K562 (cell line): ENCODE results near the gene CNNM4. TPM values are rescaled to one million over a fixed set of nuclear protein-coding genes. Genes with fewer than 3 reads are reported as not detected.
A peak's percentile ranks its signal among the peaks of the same experiment; 100 is the strongest.

Experiments
- ATAC-seq: fragments of 200-7000 bp; cut with Tn5 transposase; 3 replicates; pipeline ENCODE4 v1.9.1; 2020; ENCODE audit warnings: moderate library complexity
- BruUV-seq: library from RNA; stranded (reverse); fragments of 400-500 nt; replicated peaks from 2 replicates; lab custom pipeline; 2021; lab: Mats Ljungman, UMichigan
- CTCF ChIA-PET: fragments of 300-600 bp; formaldehyde crosslinking; extraction: SDS; loops from one replicate; lab custom pipeline; 2021; ENCODE audit warnings: low intra/inter-chr PET ratio; lab: Yijun Ruan, JAX
- POLR2A ChIA-PET: fragments of 300-600, 350-650 bp; sonication (Branson Sonifier 250); formaldehyde crosslinking; extraction: SDS; loops from one replicate; lab custom pipeline; 2021; ENCODE audit warnings: antibody characterized with exemption, inconsistent platforms; lab: Yijun Ruan, JAX
- DNase-seq, 4 experiments: peaks; one replicate each; pipeline versions ENCODE4 v3.0.0 to v3.0.0-alpha.2; 2011 to 2018; ENCODE audit warnings: low spot score in 3 of 4, mixed read lengths in 3 of 4; ENCODE audit errors: extremely low read depth in 1 of 4
- FAIRE-seq: peaks from 2 replicates; lab custom pipeline; 2011; peaks lifted over from hg19 to GRCh38; lab: Jason Lieb, UNC
- H2AFZ ChIP-seq: 2 replicates; pipeline ENCODE4 v1.6.0; 2011; ENCODE audit warnings: low read depth, low read length, control low read depth, inconsistent platforms
- H3K27ac ChIP-seq: fragments of 200-600 bp; 3 replicates; pipeline ENCODE4 v1.8.0; 2011; ENCODE audit warnings: low read depth, mild to moderate bottlenecking, control low read depth, inconsistent platforms, low read length, moderate library complexity, mixed read lengths; ENCODE audit errors: extremely low read depth
- H3K27me3 ChIP-seq, 2 experiments: fragments of 300-600 bp in 1 of 2; 2 replicates in 1 of 2; 3 replicates in 1 of 2; pipeline versions ENCODE4 v1.6.0 to v1.8.0; 2011; ENCODE audit warnings: inconsistent platforms in 2 of 2, low read length in 2 of 2, mild to moderate bottlenecking in 1 of 2, mixed read lengths in 1 of 2, moderate library complexity in 1 of 2; ENCODE audit not compliant: control insufficient read depth in 2 of 2, insufficient read depth in 2 of 2
- H3K36me3 ChIP-seq: fragments of 300-600 bp; 3 replicates; pipeline ENCODE4 v1.8.0; 2011; ENCODE audit warnings: mild to moderate bottlenecking, low read length, inconsistent platforms; ENCODE audit not compliant: control insufficient read depth, insufficient read depth
- H3K4me1 ChIP-seq, 2 experiments: fragments of 200-600 bp in 1 of 2; replicated peaks in 1 of 2; 2 replicates in 1 of 2; 3 replicates in 1 of 2; pipeline versions ENCODE4 v1.5.1 to v1.8.0; 2011; ENCODE audit warnings: inconsistent platforms in 2 of 2, low read length in 2 of 2, mild to moderate bottlenecking in 1 of 2, mixed read lengths in 1 of 2, moderate library complexity in 1 of 2; ENCODE audit not compliant: control insufficient read depth in 2 of 2, insufficient read depth in 2 of 2
- H3K4me2 ChIP-seq: 2 replicates; pipeline ENCODE4 v1.6.1; 2011; ENCODE audit warnings: low read length, control low read depth, inconsistent platforms, mixed read lengths; ENCODE audit not compliant: insufficient read depth
- H3K4me3 ChIP-seq: fragments of 200-600 bp; sonication (generic), shearing (Covaris generic); 2 replicates; pipeline ENCODE4 v1.5.1; 2016; ENCODE audit warnings: control low read depth, inconsistent platforms
- H3K79me2 ChIP-seq: fragments of 200-600 bp; 3 replicates; pipeline ENCODE4 v1.8.0; 2011; ENCODE audit warnings: low read length, inconsistent platforms; ENCODE audit not compliant: control insufficient read depth, insufficient read depth
- H3K9ac ChIP-seq, 2 experiments: 2 replicates each; pipeline versions ENCODE4 v1.6.0 to v1.6.1; 2011; ENCODE audit warnings: low read depth in 2 of 2, low read length in 2 of 2, control low read depth in 1 of 2, inconsistent platforms in 1 of 2, mild to moderate bottlenecking in 1 of 2, mixed read lengths in 1 of 2; ENCODE audit not compliant: insufficient read depth in 1 of 2
- H3K9me1 ChIP-seq: one replicate; pipeline ENCODE4 v1.6.0; 2011; ENCODE audit warnings: inconsistent platforms, mild to moderate bottlenecking, low read length, moderate library complexity; ENCODE audit not compliant: control insufficient read depth, insufficient read depth
- H3K9me3 ChIP-seq: replicated peaks from 2 replicates; pipeline ENCODE4 v1.5.1; 2011; ENCODE audit warnings: low read depth, low read length, inconsistent platforms; ENCODE audit not compliant: control insufficient read depth, insufficient read depth
- H4K20me1 ChIP-seq: replicated peaks from 2 replicates; pipeline ENCODE4 v1.6.1; 2011; ENCODE audit warnings: low read length, inconsistent platforms, mixed read lengths; ENCODE audit not compliant: control insufficient read depth, insufficient read depth
- BRD9 ChIP-seq: fragments of 450-650 bp; IDR thresholded peaks from 2 replicates; pipeline ENCODE4 v1.6.1; 2018; ENCODE audit warnings: low read depth; ENCODE audit not compliant: partially characterized antibody
- CBFB ChIP-seq: sonication (generic); formaldehyde crosslinking; IDR thresholded peaks from 2 replicates; pipeline ENCODE4 v1.4.0; 2020; ENCODE audit warnings: mild to moderate bottlenecking, missing genetic modification reagents
- EGR1 ChIP-seq: fragments of 450-650 bp; conservative IDR thresholded peaks from 2 replicates; pipeline ENCODE4 v1.6.1; 2017; ENCODE audit warnings: mild to moderate bottlenecking
- FOXJ2 ChIP-seq: fragments of 200-800 bp; sonication (Bioruptor generic); IDR thresholded peaks from 2 replicates; pipeline ENCODE4 v1.6.1; 2016; ENCODE audit warnings: missing genetic modification characterization, missing compliant biosample characterization
- LARP7 ChIP-seq: fragments of 450-650 bp; IDR thresholded peaks from 2 replicates; pipeline ENCODE4 v1.6.1; 2016
- MYNN ChIP-seq, 2 experiments: sonication (generic); formaldehyde crosslinking in 1 of 2; IDR thresholded peaks; 2 replicates each; pipeline versions ENCODE4 v1.5.0 to v1.6.1; 2016 to 2020; ENCODE audit warnings: antibody characterized with exemption in 1 of 2, missing genetic modification reagents in 1 of 2
- PCBP1 ChIP-seq: fragments of 200-400 bp; formaldehyde crosslinking; IDR thresholded peaks from 2 replicates; pipeline ENCODE4 v1.6.1; 2018; ENCODE audit warnings: mild to moderate bottlenecking, low read depth, low read length; ENCODE audit not compliant: poor library complexity, severe bottlenecking
- RBBP5 ChIP-seq: fragments of 200-600 bp; sonication (generic); IDR thresholded peaks from 2 replicates; pipeline ENCODE4 v1.6.1; 2012; ENCODE audit warnings: borderline replicate concordance, mild to moderate bottlenecking, low read length, control low read depth, inconsistent platforms; ENCODE audit not compliant: insufficient read depth, poor library complexity, severe bottlenecking
- RBFOX2 ChIP-seq: fragments of 200-400 bp; formaldehyde crosslinking; IDR thresholded peaks from 2 replicates; pipeline ENCODE4 v1.6.1; 2017; ENCODE audit warnings: low read depth, mild to moderate bottlenecking, low read length, moderate library complexity
- SMAD1 ChIP-seq: fragments of 150-350 bp; IDR thresholded peaks from 2 replicates; pipeline ENCODE4 v1.6.1; 2014; ENCODE audit warnings: low read length, low read depth; ENCODE audit not compliant: partially characterized antibody
- ZNF583 ChIP-seq: fragments of 250-450 bp; sonication (Bioruptor Pico); IDR thresholded peaks from 2 replicates; pipeline ENCODE4 v1.4.0; 2020
- WGBS: fragments of 100-300 bp; shearing (Covaris generic); methylation state at CpG from one replicate; pipeline ENCODE4 v1.1.6; 2016; ENCODE audit warnings: low coverage, mixed read lengths; ENCODE audit not compliant: insufficient coverage; ENCODE audit errors: missing lambda C conversion rate; 5-methylcytosine and 5-hydroxymethylcytosine counted together
- in situ Hi-C: fragments of 300-500 bp; cut with MboI; formaldehyde crosslinking; loops from 4 replicates; pipeline ENCODE4 v1.15.0; 2018; ENCODE audit warnings: inconsistent platforms, mixed read lengths
- intact Hi-C: fragments of 100-400 bp; cut with micrococcal nuclease; formaldehyde crosslinking; loops from 2 replicates; pipeline ENCODE4 v1.14.2; 2022
- polyA plus RNA-seq, 8 experiments: library from polyadenylated mRNA; depleted of rRNA in 4 of 8; stranded (reverse) in 5 of 8; unstranded in 3 of 8; fragments of >200 nt; fragmentation: Nextera tagmentation in 2 of 8; fragmentation: Illumina TruSeq in 1 of 8; extraction: Ambion mirVana in 2 of 8; extraction: Trizol in 1 of 8; gene quantifications; 2 replicates each; pipeline versions ENCODE4 v1.2.1 to v1.2.3, GENCODE V29; 2011 to 2014; ENCODE audit warnings: inconsistent platforms in 1 of 8, missing spikeins in 1 of 8
- total RNA-seq, 7 experiments: library from RNA; depleted of rRNA in 6 of 7; stranded (reverse); fragments of >200 nt in 6 of 7; fragmentation: Illumina TruSeq in 2 of 7; extraction: Trizol in 2 of 7; gene quantifications; 2 replicates each; pipeline versions ENCODE4 v1.2.1 to v1.2.3, GENCODE V29; 2011 to 2021; ENCODE audit warnings: low replicate concordance in 1 of 7
- TF ChIP-seq, protein P1 (sequence below), 2 experiments: fragments of 450-650 bp; formaldehyde crosslinking in 1 of 2; IDR thresholded peaks; 2 replicates each; pipeline versions ENCODE4 v1.4.0 to v1.6.1; 2014 to 2020; ENCODE audit warnings: mild to moderate bottlenecking in 2 of 2, borderline replicate concordance in 1 of 2, low read depth in 1 of 2
- TF ChIP-seq, protein P2 (sequence below): fragments of 250-450 bp; sonication (Bioruptor Pico); IDR thresholded peaks from 2 replicates; pipeline ENCODE4 v1.8.0; 2021; ENCODE audit warnings: moderate library complexity, mild to moderate bottlenecking, inconsistent platforms

The CNNM4 gene
- total and polyA plus RNA-seq, 9 of the 15 experiments (the other 6 are each of a cell fraction or from before 2014, with no cell fraction given) = 0.96 to 6.3 (median 2.8) TPM

DNA sequence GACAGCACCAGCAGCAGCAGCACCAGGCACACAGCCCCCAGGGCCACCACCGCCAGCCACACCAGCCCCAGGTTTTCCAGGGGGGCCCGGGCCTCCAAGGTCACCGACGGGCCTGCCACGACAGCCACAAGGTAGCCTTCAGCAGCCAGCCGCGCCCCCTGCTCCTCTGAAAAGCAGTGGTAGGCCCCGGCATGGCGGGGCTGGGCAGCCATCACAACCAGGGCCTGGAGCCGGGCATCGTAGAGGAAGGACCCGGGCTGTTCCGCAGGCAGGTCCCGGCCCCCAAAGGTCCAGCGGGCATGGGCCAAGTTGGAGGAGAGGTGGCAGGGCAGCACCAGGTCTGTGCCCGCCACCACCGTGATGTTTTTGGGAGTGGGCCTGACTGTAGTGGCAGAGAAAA lies 100.4 kb downstream of the CNNM4 start:
- ATAC-seq = no peak
- in situ Hi-C loops (loop anchor here (25.0 kb wide), 1 partner anchor 251 kb away; the partner anchor contains the start of gene ANKRD36), intact Hi-C loops (no loop called here)
- ChIA-PET CTCF (no interaction called here), POLR2A (interaction anchor here (0.6 to 6.8 kb wide), 3 partner anchors 12 to 43 kb away, joined by 3 to 67 read pairs (median 3); partner anchors contain the start of gene SEMA4C)
- Histone ChIP-seq H3K4me2 (no peak overlapping the region), H4K20me1 (no peaks in the 10 kb centered on the region), H2AFZ (no peak overlapping the region), H3K9ac (0 out of 4 replicates have a peak overlapping the region, but pooled peaks of 1 of the 2 experiments have one; percentile 26), H3K36me3 (peaks cover 59% of the 10 kb centered on the region), H3K9me3 (no peaks in the 10 kb centered on the region), H3K27ac (no peak overlapping the region), H3K27me3 (no peaks in the 10 kb centered on the region), H3K4me1 (peaks cover 24 to 72% of the 10 kb centered on the region in 2 experiments), H3K4me3 (no peak overlapping the region), H3K9me1 (peaks cover 3% of the 10 kb centered on the region), H3K79me2 (peaks cover 40% of the 10 kb centered on the region)
- DNase-seq = no peak
- no TSS peak for BruUV-seq
- WGBS = 89% methylated on average over 4 of the region's 17 CpGs
- FAIRE-seq = no peak
- TF ChIP-seq CBFB (CRISPR knock-in tag) (no peak), RBBP5 (no peak), EGR1 (no peak), SMAD1 (no peak), MYNN (IDR thresholded peaks at IDR 0.05) (no peak), MYNN (CRISPR knock-in tag; IDR thresholded peaks at IDR 0.05) (no peak), PCBP1 (peak; percentile 25), BRD9 (no peak), FOXJ2 (tag) (no peak), RBFOX2 (peak; percentile 53; the same call in 1 of the 2 replicates), ZNF583 (CRISPR knock-in tag) (no peak), LARP7 (no peak)
- TF ChIP-seq, protein P1, sequence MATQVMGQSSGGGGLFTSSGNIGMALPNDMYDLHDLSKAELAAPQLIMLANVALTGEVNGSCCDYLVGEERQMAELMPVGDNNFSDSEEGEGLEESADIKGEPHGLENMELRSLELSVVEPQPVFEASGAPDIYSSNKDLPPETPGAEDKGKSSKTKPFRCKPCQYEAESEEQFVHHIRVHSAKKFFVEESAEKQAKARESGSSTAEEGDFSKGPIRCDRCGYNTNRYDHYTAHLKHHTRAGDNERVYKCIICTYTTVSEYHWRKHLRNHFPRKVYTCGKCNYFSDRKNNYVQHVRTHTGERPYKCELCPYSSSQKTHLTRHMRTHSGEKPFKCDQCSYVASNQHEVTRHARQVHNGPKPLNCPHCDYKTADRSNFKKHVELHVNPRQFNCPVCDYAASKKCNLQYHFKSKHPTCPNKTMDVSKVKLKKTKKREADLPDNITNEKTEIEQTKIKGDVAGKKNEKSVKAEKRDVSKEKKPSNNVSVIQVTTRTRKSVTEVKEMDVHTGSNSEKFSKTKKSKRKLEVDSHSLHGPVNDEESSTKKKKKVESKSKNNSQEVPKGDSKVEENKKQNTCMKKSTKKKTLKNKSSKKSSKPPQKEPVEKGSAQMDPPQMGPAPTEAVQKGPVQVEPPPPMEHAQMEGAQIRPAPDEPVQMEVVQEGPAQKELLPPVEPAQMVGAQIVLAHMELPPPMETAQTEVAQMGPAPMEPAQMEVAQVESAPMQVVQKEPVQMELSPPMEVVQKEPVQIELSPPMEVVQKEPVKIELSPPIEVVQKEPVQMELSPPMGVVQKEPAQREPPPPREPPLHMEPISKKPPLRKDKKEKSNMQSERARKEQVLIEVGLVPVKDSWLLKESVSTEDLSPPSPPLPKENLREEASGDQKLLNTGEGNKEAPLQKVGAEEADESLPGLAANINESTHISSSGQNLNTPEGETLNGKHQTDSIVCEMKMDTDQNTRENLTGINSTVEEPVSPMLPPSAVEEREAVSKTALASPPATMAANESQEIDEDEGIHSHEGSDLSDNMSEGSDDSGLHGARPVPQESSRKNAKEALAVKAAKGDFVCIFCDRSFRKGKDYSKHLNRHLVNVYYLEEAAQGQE (IDR thresholded peaks at IDR 0.05; ENCODE audit: borderline replicate concordance) = no peak
- TF ChIP-seq, protein P1 (CRISPR knock-in tag; IDR thresholded peaks at IDR 0.05; ENCODE audit: low read depth) = no peak
- TF ChIP-seq, protein P2, sequence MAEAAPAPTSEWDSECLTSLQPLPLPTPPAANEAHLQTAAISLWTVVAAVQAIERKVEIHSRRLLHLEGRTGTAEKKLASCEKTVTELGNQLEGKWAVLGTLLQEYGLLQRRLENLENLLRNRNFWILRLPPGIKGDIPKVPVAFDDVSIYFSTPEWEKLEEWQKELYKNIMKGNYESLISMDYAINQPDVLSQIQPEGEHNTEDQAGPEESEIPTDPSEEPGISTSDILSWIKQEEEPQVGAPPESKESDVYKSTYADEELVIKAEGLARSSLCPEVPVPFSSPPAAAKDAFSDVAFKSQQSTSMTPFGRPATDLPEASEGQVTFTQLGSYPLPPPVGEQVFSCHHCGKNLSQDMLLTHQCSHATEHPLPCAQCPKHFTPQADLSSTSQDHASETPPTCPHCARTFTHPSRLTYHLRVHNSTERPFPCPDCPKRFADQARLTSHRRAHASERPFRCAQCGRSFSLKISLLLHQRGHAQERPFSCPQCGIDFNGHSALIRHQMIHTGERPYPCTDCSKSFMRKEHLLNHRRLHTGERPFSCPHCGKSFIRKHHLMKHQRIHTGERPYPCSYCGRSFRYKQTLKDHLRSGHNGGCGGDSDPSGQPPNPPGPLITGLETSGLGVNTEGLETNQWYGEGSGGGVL (CRISPR knock-in tag) = no peak
